ENCODE measurements around the gene MKRN2OS.

Gene MKRN2OS

GRCh38 chr3:12545473-12545791, at the start of gene MKRN2OS:
Gene MKRN2OS (minus strand): TSS chr3:12545499. CDS start chr3:12545464, 35 bp downstream.
- DNase-seq (ENCODE audit: low spot score), result no peak
- in situ Hi-C loops (cut with MboI; ENCODE audit: low pct_unique_long_range_greater_than_20kb, low sequenced_read_pairs, unreplicated experiment), result no loop called here

GRCh38 chr3:12593473-12593872, 48.2 kb upstream of the MKRN2OS start:
- no peak for TF ChIP-seq CTCF (IDR thresholded peaks at IDR 0.05; ENCODE audit: extremely low read depth, insufficient read depth, missing control alignments)
- in situ Hi-C loops (cut with MboI; ENCODE audit: low pct_unique_long_range_greater_than_20kb, low sequenced_read_pairs, unreplicated experiment), result no loop called here
- DNase-seq (ENCODE audit: low spot score), result no peak

More at GRCh38 chr3:12545473-12545791, at the start of gene MKRN2OS:
- no peak for TF ChIP-seq CTCF (IDR thresholded peaks at IDR 0.05; ENCODE audit: extremely low read depth, insufficient read depth, missing control alignments)

GRCh38 chr3:12591997-12592715, 46.9 kb upstream of the MKRN2OS start:
- in situ Hi-C loops (cut with MboI; ENCODE audit: low pct_unique_long_range_greater_than_20kb, low sequenced_read_pairs, unreplicated experiment), result no loop called here
- TF ChIP-seq CTCF (IDR thresholded peaks at IDR 0.05; ENCODE audit: extremely low read depth, insufficient read depth, missing control alignments), result no peak
- no peak for DNase-seq (ENCODE audit: low spot score)

- no peak for TF ChIP-seq CTCF (IDR thresholded peaks at IDR 0.05; ENCODE audit: extremely low read depth, insufficient read depth, missing control alignments)
- in situ Hi-C loops (cut with MboI; ENCODE audit: low pct_unique_long_range_greater_than_20kb, low sequenced_read_pairs, unreplicated experiment), result no loop called here
- no peak for DNase-seq (ENCODE audit: low spot score)
Observed at GRCh38 chr3:12591456-12591855, 46.2 kb upstream of the MKRN2OS start.

- TF ChIP-seq CTCF (IDR thresholded peaks at IDR 0.05; ENCODE audit: extremely low read depth, insufficient read depth, missing control alignments), result no peak
- DNase-seq (ENCODE audit: low spot score), result no peak
- in situ Hi-C loops (cut with MboI; ENCODE audit: low pct_unique_long_range_greater_than_20kb, low sequenced_read_pairs, unreplicated experiment), result no loop called here
Observed at GRCh38 chr3:12590096-12590495, 44.8 kb upstream of the MKRN2OS start.

GRCh38 chr3:12588039-12589009, 43.0 kb upstream of the MKRN2OS start:
- no peak for DNase-seq (ENCODE audit: low spot score)
- in situ Hi-C loops (cut with MboI; ENCODE audit: low pct_unique_long_range_greater_than_20kb, low sequenced_read_pairs, unreplicated experiment), result no loop called here
- no peak for TF ChIP-seq CTCF (IDR thresholded peaks at IDR 0.05; ENCODE audit: extremely low read depth, insufficient read depth, missing control alignments)
